Body of pancreas (tissue), 4 donors: ENCODE measurements around the gene STIM2. TPM values are rescaled to one million over a fixed set of nuclear protein-coding genes. Genes with fewer than 3 reads are reported as not detected.
A peak's percentile ranks its signal among the peaks of the same experiment; 100 is the strongest.
"Not testable (repeated sequence)": the region's sequence is repeated elsewhere in the genome, so short reads cannot be mapped to it uniquely, and the experiment has no call there.

Source experiments
- ATAC-seq: fragments of 150-250 bp; one replicate; pipeline ENCODE4 v1.9.1; 2016
- DNase-seq, 4 donors: peaks; one replicate each; pipeline ENCODE4 v3.0.0-alpha.2; 2019
- H3K27ac ChIP-seq, 4 donors: fragments of 200-600 bp; sonication (generic); 1 replicate in 3 of 4; 2 replicates in 1 of 4; pipeline versions ENCODE4 v1.5.1 to v1.6.1; 2016 to 2019; ENCODE audit warnings: mild to moderate bottlenecking in 1 of 4, mixed read lengths in 1 of 4, moderate library complexity in 1 of 4
- H3K27me3 ChIP-seq, 2 donors: fragments of 200-600 bp; sonication (generic); one replicate each; pipeline ENCODE4 v1.6.0; 2016; ENCODE audit warnings: mild to moderate bottlenecking in 1 of 2
- H3K36me3 ChIP-seq, 2 donors: fragments of 200-600 bp; sonication (generic); replicated peaks in 1 of 2; 2 replicates each; pipeline ENCODE4 v1.5.1; 2016; ENCODE audit warnings: low read depth in 2 of 2; ENCODE audit not compliant: insufficient read depth in 1 of 2
- H3K4me1 ChIP-seq: fragments of 200-600 bp; sonication (generic); one replicate; pipeline ENCODE4 v1.6.0; 2016
- H3K4me3 ChIP-seq, 2 donors: fragments of 200-600 bp; sonication (generic); 1 replicate in 1 of 2; 2 replicates in 1 of 2; pipeline ENCODE4 v1.5.1; 2016 to 2019
- H3K9me3 ChIP-seq, 3 donors: fragments of 200-600 bp; sonication (generic); 1 replicate in 2 of 3; 2 replicates in 1 of 3; pipeline ENCODE4 v1.5.1; 2016
- POLR2A ChIP-seq, 3 donors: fragments of 450-650 bp; IDR thresholded peaks; one replicate each; pipeline ENCODE4 v1.6.1; 2016; ENCODE audit warnings: antibody characterized with exemption in 3 of 3, mild to moderate bottlenecking in 2 of 3
- WGBS, 2 donors: methylation state at CpG; one replicate each; pipeline ENCODE4 v1.1.5; 2017; 5-methylcytosine and 5-hydroxymethylcytosine counted together
- intact Hi-C: fragments of 100-400 bp; cut with DNase I; formaldehyde crosslinking; loops from one replicate; pipeline ENCODE4 v1.15.1; 2023
- total RNA-seq, 2 donors: library from RNA; depleted of rRNA; stranded (reverse); fragments of >200 nt; gene quantifications; one replicate each; pipeline ENCODE4 v1.1.0, GENCODE V29; 2016
- TF ChIP-seq, protein P1 (sequence below), 7 experiments: fragments of 450-650 bp in 4 of 7; fragments of 200-600 bp in 3 of 7; sonication (generic) in 3 of 7; IDR thresholded peaks; one replicate each; pipeline ENCODE4 v1.5.1; 2016 to 2019; ENCODE audit warnings: antibody characterized with exemption in 7 of 7

STIM2 gene
- total RNA-seq, 2 donors from 2014 or later: 10.9 to 53.4 TPM

DNA sequence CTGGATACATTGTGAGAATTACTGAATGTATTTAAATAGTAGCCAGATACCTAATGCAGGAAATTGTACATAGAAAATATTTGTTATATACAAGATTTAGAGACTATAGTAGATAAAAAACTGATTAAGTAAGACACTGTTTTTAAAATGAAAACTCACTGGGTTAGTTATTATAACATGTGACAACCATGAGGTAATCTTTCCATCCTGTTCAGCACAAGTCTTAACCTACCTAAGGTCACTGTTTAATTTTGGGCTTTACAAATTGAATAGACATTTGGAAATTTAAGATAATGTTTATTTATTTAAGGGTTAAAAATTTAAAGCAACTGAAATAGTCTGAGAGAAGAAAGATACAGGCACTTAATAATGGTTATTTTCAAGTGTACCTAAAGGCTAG is 102.1 kb downstream of the STIM2 start:
- no peak for TF ChIP-seq POLR2A (IDR thresholded peaks at IDR 0.05)
- TF ChIP-seq, protein P1, sequence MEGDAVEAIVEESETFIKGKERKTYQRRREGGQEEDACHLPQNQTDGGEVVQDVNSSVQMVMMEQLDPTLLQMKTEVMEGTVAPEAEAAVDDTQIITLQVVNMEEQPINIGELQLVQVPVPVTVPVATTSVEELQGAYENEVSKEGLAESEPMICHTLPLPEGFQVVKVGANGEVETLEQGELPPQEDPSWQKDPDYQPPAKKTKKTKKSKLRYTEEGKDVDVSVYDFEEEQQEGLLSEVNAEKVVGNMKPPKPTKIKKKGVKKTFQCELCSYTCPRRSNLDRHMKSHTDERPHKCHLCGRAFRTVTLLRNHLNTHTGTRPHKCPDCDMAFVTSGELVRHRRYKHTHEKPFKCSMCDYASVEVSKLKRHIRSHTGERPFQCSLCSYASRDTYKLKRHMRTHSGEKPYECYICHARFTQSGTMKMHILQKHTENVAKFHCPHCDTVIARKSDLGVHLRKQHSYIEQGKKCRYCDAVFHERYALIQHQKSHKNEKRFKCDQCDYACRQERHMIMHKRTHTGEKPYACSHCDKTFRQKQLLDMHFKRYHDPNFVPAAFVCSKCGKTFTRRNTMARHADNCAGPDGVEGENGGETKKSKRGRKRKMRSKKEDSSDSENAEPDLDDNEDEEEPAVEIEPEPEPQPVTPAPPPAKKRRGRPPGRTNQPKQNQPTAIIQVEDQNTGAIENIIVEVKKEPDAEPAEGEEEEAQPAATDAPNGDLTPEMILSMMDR (IDR thresholded peaks at IDR 0.05): no peak
- H3K9me3 ChIP-seq: no peaks in the 10 kb centered on the region
- H3K36me3 ChIP-seq: no peaks in the 10 kb centered on the region
- no peak overlapping the region for H3K4me3 ChIP-seq
- no peaks in the 10 kb centered on the region for H3K27me3 ChIP-seq
- ATAC-seq (no peak), DNase-seq (no peak)
- no peak overlapping the region for H3K27ac ChIP-seq
- intact Hi-C loops: no loop called here
- peaks cover 19% of the 10 kb centered on the region for H3K4me1 ChIP-seq

DNA sequence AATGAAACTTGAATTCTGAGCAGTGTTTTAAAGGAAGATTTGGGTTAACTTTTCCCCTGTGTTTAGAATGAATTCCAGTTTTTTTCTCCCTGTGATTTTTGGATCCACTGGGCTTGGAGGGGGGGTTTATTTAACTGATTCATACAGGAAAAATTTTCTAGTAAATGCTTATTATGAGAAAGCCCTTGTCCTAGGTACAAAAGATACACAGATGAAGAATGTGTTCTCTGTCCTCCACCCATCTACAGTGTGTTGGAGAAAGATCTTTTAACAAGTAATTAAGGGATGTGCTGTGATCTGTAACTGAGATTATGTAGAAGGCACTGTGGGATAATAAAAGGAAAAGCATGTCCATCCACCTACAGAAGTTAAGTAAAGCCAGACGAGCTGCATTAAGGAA is 103.9 kb downstream of the STIM2 start:
- Histone ChIP-seq H3K27ac (no peak overlapping the region), H3K4me1 (peaks cover 19% of the 10 kb centered on the region), H3K27me3 (no peaks in the 10 kb centered on the region), H3K36me3 (no peaks in the 10 kb centered on the region), H3K9me3 (no peaks in the 10 kb centered on the region), H3K4me3 (no peak overlapping the region)
- intact Hi-C loops: no loop called here
- ATAC-seq: no peak
- TF ChIP-seq POLR2A (IDR thresholded peaks at IDR 0.05): no peak
- TF ChIP-seq, protein P1 (IDR thresholded peaks at IDR 0.05): no peak
- DNase-seq: no peak
- 26 to 50% methylated on average over 1 of the region's 1 CpG for WGBS, 2 donors

DNA sequence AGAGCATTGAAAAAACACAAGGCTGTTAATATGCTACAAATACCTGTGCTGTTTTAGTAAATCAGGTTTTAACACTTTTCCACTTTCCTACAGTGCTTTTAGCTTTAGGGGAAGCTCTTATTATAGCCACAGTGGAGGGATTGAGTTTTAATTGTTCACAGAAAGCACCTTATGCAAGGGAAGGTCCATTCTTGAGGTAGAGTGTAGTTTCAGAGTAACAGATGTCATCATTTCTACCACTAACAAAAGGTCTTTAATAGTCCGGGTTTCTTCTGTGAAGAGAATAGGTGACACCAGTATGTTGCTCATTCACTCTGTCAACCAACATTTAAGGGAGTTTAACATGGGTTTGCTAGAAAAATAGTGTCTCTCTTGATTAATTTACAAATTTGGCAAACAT is 104.4 kb downstream of the STIM2 start:
- H3K4me3 ChIP-seq: no peak overlapping the region
- DNase-seq (no peak), ATAC-seq (no peak)
- intact Hi-C loops: no loop called here
- TF ChIP-seq, protein P1 (IDR thresholded peaks at IDR 0.05): no peak
- no peak for TF ChIP-seq POLR2A (IDR thresholded peaks at IDR 0.05)
- H3K36me3 ChIP-seq: no peaks in the 10 kb centered on the region
- no peaks in the 10 kb centered on the region for H3K9me3 ChIP-seq
- H3K27ac ChIP-seq: no peak overlapping the region
- H3K4me1 ChIP-seq: peaks cover 19% of the 10 kb centered on the region
- no peaks in the 10 kb centered on the region for H3K27me3 ChIP-seq
- 35 to 58% methylated on average over 1 of the region's 1 CpG for WGBS, 2 donors

DNA sequence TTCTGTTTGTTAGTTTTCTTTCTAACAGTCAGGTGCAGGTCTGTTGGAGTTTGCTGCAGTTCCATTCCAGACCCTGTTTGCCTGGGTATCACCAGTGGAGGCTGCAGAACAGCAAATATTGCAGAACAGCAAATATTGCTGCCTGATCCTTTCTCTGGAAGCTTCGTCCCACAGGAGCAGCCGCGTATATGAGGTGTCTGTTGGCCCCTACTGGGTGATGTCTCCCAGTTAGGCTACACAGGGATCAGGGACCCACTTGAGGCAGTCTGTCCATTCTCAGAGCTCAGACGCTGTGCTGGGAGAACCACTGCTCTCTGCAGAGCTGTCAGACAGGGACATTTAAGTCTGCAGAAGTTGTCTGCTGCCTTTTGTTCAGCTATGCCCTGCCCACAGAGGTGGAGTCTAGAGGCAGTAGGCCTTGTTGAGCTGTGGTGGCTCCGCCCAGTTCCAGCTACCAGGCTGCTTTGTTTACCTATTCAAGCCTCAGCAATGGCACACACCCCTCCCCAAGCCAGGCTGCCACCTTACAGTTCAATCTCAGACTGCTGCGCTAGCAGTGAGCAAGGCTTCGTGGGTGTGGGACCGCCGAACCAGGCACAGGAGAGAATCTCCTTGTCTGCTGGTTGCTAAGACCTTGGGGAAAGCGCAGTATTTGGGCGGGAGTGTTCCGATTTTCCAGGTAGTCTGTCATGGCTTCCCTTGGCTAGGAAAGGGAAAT is 115.0 kb downstream of the STIM2 start:
- H3K4me3 ChIP-seq, H3K27me3 ChIP-seq, intact Hi-C loops, H3K36me3 ChIP-seq, H3K9me3 ChIP-seq, H3K27ac ChIP-seq, H3K4me1 ChIP-seq, ATAC-seq: not testable (repeated sequence)
- 97% methylated on average over 10 to 12 of the region's 12 CpGs for WGBS, 2 donors
- peak in 1 of 4 donors; percentile 6 for DNase-seq

DNA sequence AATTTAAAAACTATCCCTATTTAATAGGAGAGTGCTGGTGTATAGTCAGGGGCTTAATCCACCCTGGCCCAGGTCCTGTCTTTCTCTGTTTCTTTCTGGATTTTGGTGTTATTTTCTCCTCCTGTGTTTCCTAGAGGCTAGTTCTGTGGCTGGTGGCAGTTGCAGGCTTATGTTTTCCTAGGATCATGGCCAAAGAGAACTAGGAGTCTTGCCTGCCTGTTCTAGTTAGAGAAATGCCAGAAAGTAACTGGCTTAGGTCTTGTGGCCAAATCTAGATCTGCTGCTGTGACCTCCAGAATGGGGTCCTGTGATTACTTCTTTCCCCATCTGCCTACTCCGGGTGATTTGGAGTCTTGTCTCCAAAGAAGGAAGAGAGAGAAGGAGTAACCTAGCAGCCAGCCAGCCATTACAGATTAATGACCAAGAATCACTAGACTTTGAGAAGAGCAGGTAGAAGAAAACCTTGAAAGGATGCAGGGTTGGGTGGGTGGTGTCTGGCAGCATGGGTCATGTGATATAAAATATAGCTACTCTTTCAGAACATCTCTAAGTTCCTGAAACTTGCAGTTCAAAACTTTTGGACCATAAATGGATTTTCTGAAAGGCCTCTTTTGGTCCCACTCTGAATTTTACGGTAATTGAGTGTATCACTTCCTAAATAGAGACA is 117.9 kb downstream of the STIM2 start:
- Histone ChIP-seq H3K4me1 (peaks cover 16% of the 10 kb centered on the region), H3K9me3 (no peaks in the 10 kb centered on the region), H3K4me3 (no peak overlapping the region), H3K36me3 (no peaks in the 10 kb centered on the region), H3K27me3 (no peaks in the 10 kb centered on the region), H3K27ac (no peak overlapping the region)
- DNase-seq (no peak), ATAC-seq (no peak)
- 76 to 85% methylated on average over 2 of the region's 2 CpGs for WGBS, 2 donors
- TF ChIP-seq, protein P1 (IDR thresholded peaks at IDR 0.05): no peak
- no peak for TF ChIP-seq POLR2A (IDR thresholded peaks at IDR 0.05)
- intact Hi-C loops: no loop called here
